WTC11 (cell line): ENCODE data around the gene NELFCD. TPM values are rescaled to one million over a fixed set of nuclear protein-coding genes. Genes with fewer than 3 reads are reported as not detected.

ENCODE experiments used
- ATAC-seq: fragments of 200-7000 bp; cut with Tn5 transposase; 2 replicates; pipeline ENCODE4 v1.10.0; 2021; ENCODE audit warnings: mild to moderate bottlenecking, moderate library complexity
- CTCF ChIA-PET: fragments of 300-600 bp; sonication (Branson Sonifier 250); formaldehyde crosslinking; loops from one replicate; lab custom pipeline; 2021; ENCODE audit warnings: antibody characterized with exemption; lab: Charles Lee
- POLR2A ChIA-PET: fragments of 350-600 bp; sonication (Branson Sonifier 250); formaldehyde crosslinking; loops from one replicate; lab custom pipeline; 2021; ENCODE audit warnings: antibody characterized with exemption; lab: Charles Lee
- DNase-seq: peaks from one replicate; pipeline ENCODE4 v3.0.0; 2021; ENCODE audit warnings: low spot score
- H3K27ac Mint-ChIP-seq: 2 replicates; pipeline ENCODE4 v1.8.0; 2021; ENCODE audit warnings: mixed read lengths
- H3K27me3 Mint-ChIP-seq: 2 replicates; pipeline ENCODE4 v1.8.0; 2021; ENCODE audit warnings: low read depth, mild to moderate bottlenecking, moderate library complexity, mixed read lengths
- H3K36me3 Mint-ChIP-seq: 2 replicates; pipeline ENCODE4 v1.8.0; 2021; ENCODE audit warnings: mixed read lengths
- H3K4me1 Mint-ChIP-seq: 2 replicates; pipeline ENCODE4 v1.8.0; 2022; ENCODE audit warnings: mixed read lengths
- H3K4me3 Mint-ChIP-seq: 2 replicates; pipeline ENCODE4 v1.8.0; 2021; ENCODE audit warnings: mild to moderate bottlenecking, moderate library complexity, mixed read lengths
- H3K9me3 Mint-ChIP-seq: 2 replicates; pipeline ENCODE4 v1.8.0; 2021; ENCODE audit warnings: mixed read lengths
- AR ChIP-seq: fragments of 250-450 bp; sonication (Bioruptor Pico); IDR thresholded peaks from 2 replicates; pipeline ENCODE4 v1.9.0; 2021; ENCODE audit warnings: mild to moderate bottlenecking
- CTCF ChIP-seq: fragments of 200-600 bp; IDR thresholded peaks from 2 replicates; pipeline ENCODE4 v1.8.0; 2022; ENCODE audit warnings: antibody characterized with exemption
- FOXP4 ChIP-seq: sonication (generic); formaldehyde crosslinking; IDR thresholded peaks from 2 replicates; pipeline ENCODE4 v1.8.0; 2022; ENCODE audit warnings: mild to moderate bottlenecking, missing genetic modification reagents
- GABPB1 ChIP-seq: sonication (generic); formaldehyde crosslinking; IDR thresholded peaks from 2 replicates; pipeline ENCODE4 v1.8.1; 2023; ENCODE audit warnings: mild to moderate bottlenecking, missing genetic modification reagents
- NFYB ChIP-seq: sonication (generic); formaldehyde crosslinking; conservative IDR thresholded peaks from 2 replicates; pipeline ENCODE4 v1.8.0; 2022; ENCODE audit warnings: low read depth, missing genetic modification reagents
- TEAD4 ChIP-seq: sonication (generic); formaldehyde crosslinking; IDR thresholded peaks from 2 replicates; pipeline ENCODE4 v1.8.0; 2022; ENCODE audit warnings: mild to moderate bottlenecking, missing genetic modification reagents
- ZBTB21 ChIP-seq: sonication (generic); formaldehyde crosslinking; IDR thresholded peaks from 2 replicates; pipeline ENCODE4 v1.8.1; 2023; ENCODE audit warnings: mild to moderate bottlenecking, missing genetic modification reagents, borderline replicate concordance
- ZNF423 ChIP-seq: fragments of 250-450 bp; sonication (Bioruptor Pico); IDR thresholded peaks from 2 replicates; pipeline ENCODE4 v2.1.2; 2022; ENCODE audit warnings: mild to moderate bottlenecking, moderate library complexity
- ZNF532 ChIP-seq: fragments of 250-450 bp; sonication (Bioruptor Pico); IDR thresholded peaks from 2 replicates; pipeline ENCODE4 v1.9.0; 2021; ENCODE audit warnings: mild to moderate bottlenecking, borderline replicate concordance
- total RNA-seq: library from RNA; stranded (reverse); gene quantifications from 3 replicates; pipeline ENCODE4 v1.2.3, GENCODE V29; 2021
- TF ChIP-seq, protein P1 (sequence below): sonication (generic); formaldehyde crosslinking; IDR thresholded peaks from 2 replicates; pipeline ENCODE4 v1.8.1; 2022; ENCODE audit warnings: mild to moderate bottlenecking, missing genetic modification reagents, moderate library complexity, borderline replicate concordance
- TF ChIP-seq, protein P2 (sequence below): sonication (generic); formaldehyde crosslinking; IDR thresholded peaks from 2 replicates; pipeline ENCODE4 v1.8.1; 2023; ENCODE audit warnings: mild to moderate bottlenecking, missing genetic modification reagents

The NELFCD gene
- total RNA-seq, 1 experiment from 2014 or later: 66.9 TPM

GRCh38 chr20:59015411-59015810 lies 34.4 kb downstream of the NELFCD start (continued):
- TF ChIP-seq CTCF: no peak
- TF ChIP-seq, protein P1, sequence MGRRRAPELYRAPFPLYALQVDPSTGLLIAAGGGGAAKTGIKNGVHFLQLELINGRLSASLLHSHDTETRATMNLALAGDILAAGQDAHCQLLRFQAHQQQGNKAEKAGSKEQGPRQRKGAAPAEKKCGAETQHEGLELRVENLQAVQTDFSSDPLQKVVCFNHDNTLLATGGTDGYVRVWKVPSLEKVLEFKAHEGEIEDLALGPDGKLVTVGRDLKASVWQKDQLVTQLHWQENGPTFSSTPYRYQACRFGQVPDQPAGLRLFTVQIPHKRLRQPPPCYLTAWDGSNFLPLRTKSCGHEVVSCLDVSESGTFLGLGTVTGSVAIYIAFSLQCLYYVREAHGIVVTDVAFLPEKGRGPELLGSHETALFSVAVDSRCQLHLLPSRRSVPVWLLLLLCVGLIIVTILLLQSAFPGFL: no peak

GRCh38 chr20:59015812-59016711 lies 35.0 kb downstream of the NELFCD start:
- no peak for ATAC-seq
- peaks cover 9% of the 10 kb centered on the region for H3K4me1 Mint-ChIP-seq

GRCh38 chr20:59016795-59017492 lies 35.9 kb downstream of the NELFCD start:
- H3K9me3 Mint-ChIP-seq: no peaks in the 10 kb centered on the region
- CTCF ChIA-PET: no interaction called here
- no peak overlapping the region for H3K27ac Mint-ChIP-seq
- no peak for DNase-seq
- TF ChIP-seq ZBTB21 (CRISPR knock-in tag): no peak
- no peak for TF ChIP-seq ZNF423
- TF ChIP-seq, protein P2, sequence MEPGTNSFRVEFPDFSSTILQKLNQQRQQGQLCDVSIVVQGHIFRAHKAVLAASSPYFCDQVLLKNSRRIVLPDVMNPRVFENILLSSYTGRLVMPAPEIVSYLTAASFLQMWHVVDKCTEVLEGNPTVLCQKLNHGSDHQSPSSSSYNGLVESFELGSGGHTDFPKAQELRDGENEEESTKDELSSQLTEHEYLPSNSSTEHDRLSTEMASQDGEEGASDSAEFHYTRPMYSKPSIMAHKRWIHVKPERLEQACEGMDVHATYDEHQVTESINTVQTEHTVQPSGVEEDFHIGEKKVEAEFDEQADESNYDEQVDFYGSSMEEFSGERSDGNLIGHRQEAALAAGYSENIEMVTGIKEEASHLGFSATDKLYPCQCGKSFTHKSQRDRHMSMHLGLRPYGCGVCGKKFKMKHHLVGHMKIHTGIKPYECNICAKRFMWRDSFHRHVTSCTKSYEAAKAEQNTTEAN (CRISPR knock-in tag): no peak
- no peak for TF ChIP-seq FOXP4 (CRISPR knock-in tag)
- TF ChIP-seq, all 79 proteins: peak for 0
- Mint-ChIP-seq H3K27me3 (peaks cover 17% of the 10 kb centered on the region), H3K4me1 (peaks cover 3% of the 10 kb centered on the region; the same call in 1 of the 2 replicates), H3K36me3 (no peaks in the 10 kb centered on the region), H3K4me3 (no peak overlapping the region)
- no peak for ATAC-seq
- POLR2A ChIA-PET: no interaction called here

More at GRCh38 chr20:59015812-59016711, 35.0 kb downstream of the NELFCD start:
- H3K36me3 Mint-ChIP-seq: no peaks in the 10 kb centered on the region
- no peak for DNase-seq
- H3K27ac Mint-ChIP-seq: no peak overlapping the region
- TF ChIP-seq GABPB1 (peak; percentile 64), TEAD4 (CRISPR knock-in tag) (no peak)
- CTCF ChIA-PET: interaction anchor here (0.7 kb wide), 1 partner anchor 66 kb away, joined by 3 read pairs; no protein-coding TSS in a partner anchor
- POLR2A ChIA-PET: no interaction called here
- peaks cover 17% of the 10 kb centered on the region for H3K27me3 Mint-ChIP-seq
- H3K4me3 Mint-ChIP-seq: no peak overlapping the region
- no peaks in the 10 kb centered on the region for H3K9me3 Mint-ChIP-seq

DNA sequence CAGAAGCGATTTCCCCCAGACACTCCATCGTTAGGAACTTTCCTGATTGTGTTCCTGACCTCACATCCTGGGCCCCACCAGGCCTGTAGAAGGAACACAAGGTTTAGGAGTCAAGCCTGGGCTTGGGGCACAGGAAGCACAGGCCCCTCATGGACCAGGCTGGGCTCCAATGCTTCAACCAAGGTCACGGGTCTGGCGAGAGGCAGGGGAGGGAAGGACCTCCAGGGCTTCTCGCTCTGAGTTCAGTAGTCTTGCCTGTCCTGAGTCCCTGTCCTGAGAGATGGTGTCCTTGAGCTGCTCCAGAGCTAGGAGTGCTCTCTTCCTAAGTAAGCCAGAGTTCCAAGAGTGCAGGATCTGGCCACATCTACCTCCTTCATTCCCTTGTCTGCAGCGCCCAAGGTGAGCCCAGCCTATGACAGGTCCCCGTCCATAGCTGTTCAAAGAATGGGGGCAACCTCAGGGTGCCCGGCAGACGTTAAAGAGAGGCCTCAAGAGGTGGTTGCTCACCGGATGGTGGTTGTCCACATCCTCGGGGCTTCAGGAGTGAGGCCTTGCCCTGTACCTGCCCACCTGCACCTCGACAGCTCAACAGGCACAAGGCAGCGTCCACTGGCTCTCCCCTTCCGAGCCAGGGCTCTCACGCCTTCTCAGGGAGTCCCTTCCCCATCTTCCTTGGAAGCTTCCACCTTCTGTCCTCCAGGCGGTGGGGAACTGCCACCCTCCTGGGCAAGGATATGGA lies 36.6 kb downstream of the NELFCD start:
- ChIA-PET CTCF (interaction anchor here (1.0 kb wide), 1 partner anchor 148 kb away, joined by 4 read pairs; no protein-coding TSS in a partner anchor), POLR2A (no interaction called here)
- ATAC-seq (no peak), DNase-seq (no peak)
- H3K4me3 Mint-ChIP-seq: no peak overlapping the region
- TF ChIP-seq NFYB (CRISPR knock-in tag): no peak
- TF ChIP-seq AR (CRISPR knock-in tag): no peak
- TF ChIP-seq ZNF532 (CRISPR knock-in tag): no peak
- no peak overlapping the region for H3K27ac Mint-ChIP-seq
- peaks cover 15% of the 10 kb centered on the region for H3K27me3 Mint-ChIP-seq
- H3K36me3 Mint-ChIP-seq: peaks cover 2% of the 10 kb centered on the region; the same call in 1 of the 2 replicates
- H3K4me1 Mint-ChIP-seq: peaks cover 3% of the 10 kb centered on the region; the same call in 1 of the 2 replicates
- no peaks in the 10 kb centered on the region for H3K9me3 Mint-ChIP-seq
